Activated effector memory CD4-positive, alpha-beta T cell treated with anti-CD3 and anti-CD28 coated beads, Interleukin-2, amount 50 U/mL, for 16 hours (primary cell): ENCODE results near the gene LGALS14.

ENCODE experiments used
- DNase-seq: peaks from one replicate; pipeline ENCODE4 v3.0.0-alpha.2; 2020

Gene LGALS14

DNA sequence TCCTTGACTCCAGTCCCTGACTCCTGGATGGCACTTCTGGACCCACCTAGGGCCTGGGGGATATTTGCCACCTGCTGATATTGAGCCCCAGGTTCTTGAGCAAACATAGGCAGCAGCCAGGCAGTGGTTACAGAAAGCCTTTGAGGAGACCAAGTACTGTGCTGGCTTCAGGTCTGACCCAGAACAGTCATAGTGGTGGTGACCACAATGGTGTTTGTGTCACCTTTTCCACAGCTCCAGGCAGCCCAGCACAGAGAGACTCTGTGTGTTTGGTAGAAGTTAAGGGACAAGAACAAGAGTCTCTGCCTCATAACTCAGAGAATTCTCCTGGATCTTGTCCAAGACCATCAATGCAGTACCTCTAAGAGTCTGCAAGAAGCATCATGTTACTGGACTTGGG lies 48.1 kb downstream of the LGALS14 start:
- no peak for DNase-seq

DNA sequence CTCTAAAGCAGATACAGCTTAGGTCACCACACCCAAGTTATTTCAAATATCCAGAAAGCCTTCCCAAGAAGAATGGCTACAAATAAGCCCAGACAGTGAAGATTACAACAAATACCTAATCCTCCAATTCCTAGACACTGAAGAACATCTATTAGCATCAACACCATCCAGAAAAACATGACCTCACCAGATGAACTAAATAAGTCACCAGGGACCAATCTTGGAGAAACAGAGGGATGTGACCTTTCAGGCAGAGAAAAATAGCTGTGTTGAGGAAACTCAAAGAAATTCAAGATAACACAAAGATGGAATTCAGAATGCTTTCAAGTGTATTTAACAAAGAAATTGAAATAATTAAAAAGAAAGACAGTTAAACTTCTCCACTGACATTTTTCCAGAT lies 48.5 kb downstream of the LGALS14 start:
- DNase-seq, result no peak

DNA sequence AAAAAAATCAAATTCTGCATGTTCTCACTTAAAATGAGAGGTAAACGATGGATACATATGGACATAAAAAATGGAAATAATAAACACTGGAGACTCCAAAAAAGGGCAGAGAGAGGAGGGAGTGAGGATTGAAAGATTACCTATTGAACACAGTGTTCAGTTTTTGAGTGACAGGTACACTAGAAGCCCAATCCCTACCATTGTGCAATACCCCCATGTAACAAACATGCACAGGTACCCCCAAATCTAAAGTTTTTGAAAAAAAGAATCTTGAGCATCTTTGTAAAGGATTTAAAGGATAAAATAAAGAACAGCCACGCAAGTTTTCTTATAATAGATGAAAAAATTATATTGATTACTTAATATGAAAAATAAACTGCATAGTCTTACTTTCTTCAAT lies 50.3 kb downstream of the LGALS14 start:
- no peak for DNase-seq

DNA sequence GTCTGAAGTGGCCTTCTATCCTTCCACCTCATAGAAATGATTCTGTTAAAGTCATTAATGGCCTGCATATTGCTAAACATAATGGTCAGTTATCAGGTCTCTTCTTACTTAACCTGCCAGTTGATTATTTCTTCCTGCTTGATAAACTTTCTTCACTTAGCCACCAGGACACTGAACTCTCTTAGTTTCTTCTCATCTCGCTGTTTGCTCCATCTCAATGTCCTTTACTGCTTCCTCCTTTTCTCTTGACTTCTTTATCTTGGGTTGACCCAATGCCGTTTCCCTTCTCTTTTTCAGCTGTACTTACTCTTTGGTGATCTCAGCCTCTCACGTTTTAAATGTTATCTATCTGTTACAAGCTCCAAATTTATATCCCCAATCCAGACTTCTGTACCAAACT lies 50.7 kb downstream of the LGALS14 start:
- no peak for DNase-seq
